Measurements from ENCODE around the gene FOXP2. TPM values are rescaled to one million over a fixed set of nuclear protein-coding genes. Genes with fewer than 3 reads are reported as not detected.

FOXP2 gene
- total RNA-seq, 1 donor from 2014 or later, result 12.1 TPM

- TF ChIP-seq CTCF (IDR thresholded peaks at IDR 0.05), result no peak
- Mint-ChIP-seq H3K27ac (ENCODE audit: unreplicated experiment) (no peak overlapping the region), H3K4me3 (ENCODE audit: unreplicated experiment) (no peak overlapping the region), H3K27me3 (ENCODE audit: low read depth) (no peaks in the 10 kb centered on the region), H3K4me1 (ENCODE audit: low read depth) (peaks cover 7% of the 10 kb centered on the region), H3K36me3 (ENCODE audit: low read depth) (peaks cover 4% of the 10 kb centered on the region), H3K9me3 (ENCODE audit: low read depth) (no peaks in the 10 kb centered on the region)
- DNase-seq (ENCODE audit: low spot score), result no peak
Observed at GRCh38 chr7:114650491-114650890, 235.9 kb downstream of the FOXP2 start.

- no peaks in the 10 kb centered on the region for H3K9me3 Mint-ChIP-seq (ENCODE audit: low read depth)
- H3K4me3 Mint-ChIP-seq (ENCODE audit: unreplicated experiment), result no peak overlapping the region
- H3K4me1 Mint-ChIP-seq (ENCODE audit: low read depth), result peaks cover 7% of the 10 kb centered on the region
- H3K27me3 Mint-ChIP-seq (ENCODE audit: low read depth), result no peaks in the 10 kb centered on the region
- H3K27ac Mint-ChIP-seq (ENCODE audit: unreplicated experiment), result no peak overlapping the region
- TF ChIP-seq CTCF (IDR thresholded peaks at IDR 0.05), result no peak
- H3K36me3 Mint-ChIP-seq (ENCODE audit: low read depth), result peaks cover 4% of the 10 kb centered on the region
- no peak for DNase-seq (ENCODE audit: low spot score)
Observed at GRCh38 chr7:114652041-114652440, 237.4 kb downstream of the FOXP2 start.

GRCh38 chr7:114653364-114654088 lies 238.9 kb downstream of the FOXP2 start:
- Mint-ChIP-seq H3K36me3 (ENCODE audit: low read depth) (peaks cover 4% of the 10 kb centered on the region), H3K4me1 (ENCODE audit: low read depth) (peaks cover 7% of the 10 kb centered on the region), H3K9me3 (ENCODE audit: low read depth) (no peaks in the 10 kb centered on the region), H3K27ac (ENCODE audit: unreplicated experiment) (no peak overlapping the region), H3K4me3 (ENCODE audit: unreplicated experiment) (no peak overlapping the region), H3K27me3 (ENCODE audit: low read depth) (no peaks in the 10 kb centered on the region)
- DNase-seq (ENCODE audit: low spot score), result no peak
- no peak for TF ChIP-seq CTCF (IDR thresholded peaks at IDR 0.05)

- no peak for TF ChIP-seq CTCF (IDR thresholded peaks at IDR 0.05)
Observed at GRCh38 chr7:114656466-114656865, 241.9 kb downstream of the FOXP2 start.

GRCh38 chr7:114657279-114657678 lies 242.7 kb downstream of the FOXP2 start:
- no peak overlapping the region for H3K27ac Mint-ChIP-seq (ENCODE audit: unreplicated experiment)
- H3K27me3 Mint-ChIP-seq (ENCODE audit: low read depth), result no peaks in the 10 kb centered on the region
- no peak for DNase-seq (ENCODE audit: low spot score)
- peaks cover 21% of the 10 kb centered on the region for H3K4me1 Mint-ChIP-seq (ENCODE audit: low read depth)
- H3K4me3 Mint-ChIP-seq (ENCODE audit: unreplicated experiment), result no peak overlapping the region
- no peak for TF ChIP-seq CTCF (IDR thresholded peaks at IDR 0.05)
- no peaks in the 10 kb centered on the region for H3K9me3 Mint-ChIP-seq (ENCODE audit: low read depth)
- peaks cover 4% of the 10 kb centered on the region for H3K36me3 Mint-ChIP-seq (ENCODE audit: low read depth)

More at GRCh38 chr7:114656466-114656865, 241.9 kb downstream of the FOXP2 start:
- Mint-ChIP-seq H3K36me3 (ENCODE audit: low read depth) (peaks cover 4% of the 10 kb centered on the region), H3K9me3 (ENCODE audit: low read depth) (no peaks in the 10 kb centered on the region), H3K4me1 (ENCODE audit: low read depth) (peaks cover 17% of the 10 kb centered on the region), H3K4me3 (ENCODE audit: unreplicated experiment) (no peak overlapping the region), H3K27me3 (ENCODE audit: low read depth) (no peaks in the 10 kb centered on the region), H3K27ac (ENCODE audit: unreplicated experiment) (no peak overlapping the region)
- no peak for DNase-seq (ENCODE audit: low spot score)

Data from chondrocyte (in vitro differentiated cells).